Measurements from ENCODE around the gene QPCTL.

The QPCTL gene

DNA sequence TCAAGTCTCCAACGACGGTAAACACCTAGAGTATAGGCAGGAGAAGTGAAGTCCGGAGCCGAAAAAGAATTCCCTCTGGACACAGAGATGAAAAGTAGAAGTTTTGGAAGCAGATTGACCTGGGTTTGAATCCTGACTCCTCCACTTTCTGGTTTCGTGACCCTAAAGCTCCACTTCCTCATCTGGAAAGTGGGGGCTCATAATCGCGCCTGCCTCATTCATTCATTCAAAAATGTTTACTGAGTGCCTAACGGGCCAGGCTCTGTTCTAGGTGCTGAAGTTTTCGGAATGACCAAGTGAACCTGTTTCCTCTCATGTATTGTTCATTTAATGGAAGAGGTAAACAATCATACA lies 46.1 kb upstream of the QPCTL start:
- no peaks in the 10 kb centered on the region for H3K36me3 ChIP-seq (ENCODE audit: insufficient read depth, insufficient read length, low read length)
- no peak overlapping the region for H3K4me3 ChIP-seq (ENCODE audit: insufficient read length, low read depth)
- peaks cover 10% of the 10 kb centered on the region for H3K4me1 ChIP-seq (ENCODE audit: insufficient read depth, insufficient read length)
- H3K9me3 ChIP-seq (ENCODE audit: insufficient read depth, low read length), result 0 out of 2 replicates have a peak, but pooled peaks cover 4% of the 10 kb centered on the region
- H3K9ac ChIP-seq (ENCODE audit: insufficient read length, low read depth), result no peak overlapping the region
- DNase-seq (ENCODE audit: low read depth, low spot score), result no peak
- no peaks in the 10 kb centered on the region for H3K27me3 ChIP-seq (ENCODE audit: insufficient read depth, insufficient read length)
- TF ChIP-seq SUZ12 (IDR thresholded peaks at IDR 0.05; ENCODE audit: extremely low read depth, insufficient read depth, insufficient read length), result no peak
- no peak for TF ChIP-seq YY1 (IDR thresholded peaks at IDR 0.05; ENCODE audit: insufficient read depth, insufficient read length)
- TF ChIP-seq ZNF274 (IDR thresholded peaks at IDR 0.05; ENCODE audit: low read depth, low read length), result no peak

DNA sequence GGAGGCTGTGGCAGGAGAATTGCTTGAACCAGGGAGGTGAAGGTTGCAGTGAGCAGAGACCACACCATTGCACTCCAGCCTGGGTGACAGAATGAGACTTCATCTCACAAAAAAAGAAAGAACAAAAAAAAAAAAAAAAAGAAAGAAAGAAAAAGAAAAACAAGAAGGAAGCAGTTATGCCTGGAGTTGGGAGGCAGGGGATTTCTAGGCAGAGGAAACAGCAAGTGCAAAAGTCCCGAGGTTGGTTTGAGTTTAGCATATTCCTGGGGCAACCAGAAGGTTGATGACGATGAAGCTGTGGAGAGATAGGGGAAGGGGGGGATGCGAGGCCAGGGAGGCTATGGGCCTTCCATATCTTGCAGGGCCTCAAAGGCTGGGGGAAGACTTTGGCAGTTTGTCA lies 41.7 kb upstream of the QPCTL start:
- no peak for DNase-seq (ENCODE audit: low read depth, low spot score)
- TF ChIP-seq YY1 (IDR thresholded peaks at IDR 0.05; ENCODE audit: insufficient read depth, insufficient read length), result no peak
- TF ChIP-seq SUZ12 (IDR thresholded peaks at IDR 0.05; ENCODE audit: extremely low read depth, insufficient read depth, insufficient read length), result no peak
- no peak for TF ChIP-seq ZNF274 (IDR thresholded peaks at IDR 0.05; ENCODE audit: low read depth, low read length)

DNA sequence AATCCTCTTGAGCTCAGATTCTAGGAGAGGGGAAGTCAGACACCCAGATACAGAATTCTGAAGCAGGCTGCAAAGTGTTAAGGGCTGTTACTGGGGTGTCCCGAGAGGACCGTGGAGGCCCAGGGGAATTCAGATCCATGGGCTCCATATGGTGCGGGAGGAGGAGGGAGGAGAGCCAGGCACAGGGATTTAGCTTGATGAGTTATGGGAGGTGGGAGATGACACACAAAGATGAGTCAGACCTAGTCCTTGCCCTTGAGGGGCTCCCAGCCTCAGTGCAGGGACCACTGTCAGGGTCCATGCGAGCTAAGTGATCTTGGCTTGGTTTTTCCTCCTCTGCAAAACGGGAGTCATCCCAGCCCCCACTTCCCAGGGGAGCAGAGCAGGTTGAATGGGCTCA lies 38.8 kb upstream of the QPCTL start:
- no peaks in the 10 kb centered on the region for H3K9me3 ChIP-seq (ENCODE audit: insufficient read depth, low read length)
- no peaks in the 10 kb centered on the region for H3K27me3 ChIP-seq (ENCODE audit: insufficient read depth, insufficient read length)
- peaks cover 8% of the 10 kb centered on the region for H3K4me1 ChIP-seq (ENCODE audit: insufficient read depth, insufficient read length)
- no peak overlapping the region for H3K9ac ChIP-seq (ENCODE audit: insufficient read length, low read depth)
- TF ChIP-seq ZNF274 (IDR thresholded peaks at IDR 0.05; ENCODE audit: low read depth, low read length), result no peak
- no peak for TF ChIP-seq YY1 (IDR thresholded peaks at IDR 0.05; ENCODE audit: insufficient read depth, insufficient read length)
- TF ChIP-seq SUZ12 (IDR thresholded peaks at IDR 0.05; ENCODE audit: extremely low read depth, insufficient read depth, insufficient read length), result no peak
- H3K4me3 ChIP-seq (ENCODE audit: insufficient read length, low read depth), result no peak overlapping the region
- no peaks in the 10 kb centered on the region for H3K36me3 ChIP-seq (ENCODE audit: insufficient read depth, insufficient read length, low read length)
- no peak for DNase-seq (ENCODE audit: low read depth, low spot score)

More for the DNA sequence above, 41.7 kb upstream of the QPCTL start:
- no peak overlapping the region for H3K9ac ChIP-seq (ENCODE audit: insufficient read length, low read depth)
- H3K36me3 ChIP-seq (ENCODE audit: insufficient read depth, insufficient read length, low read length), result no peaks in the 10 kb centered on the region
- no peak overlapping the region for H3K4me3 ChIP-seq (ENCODE audit: insufficient read length, low read depth)
- H3K9me3 ChIP-seq (ENCODE audit: insufficient read depth, low read length), result 0 out of 2 replicates have a peak, but pooled peaks cover 4% of the 10 kb centered on the region
- peaks cover 5% of the 10 kb centered on the region for H3K4me1 ChIP-seq (ENCODE audit: insufficient read depth, insufficient read length)
- H3K27me3 ChIP-seq (ENCODE audit: insufficient read depth, insufficient read length), result no peaks in the 10 kb centered on the region

DNA sequence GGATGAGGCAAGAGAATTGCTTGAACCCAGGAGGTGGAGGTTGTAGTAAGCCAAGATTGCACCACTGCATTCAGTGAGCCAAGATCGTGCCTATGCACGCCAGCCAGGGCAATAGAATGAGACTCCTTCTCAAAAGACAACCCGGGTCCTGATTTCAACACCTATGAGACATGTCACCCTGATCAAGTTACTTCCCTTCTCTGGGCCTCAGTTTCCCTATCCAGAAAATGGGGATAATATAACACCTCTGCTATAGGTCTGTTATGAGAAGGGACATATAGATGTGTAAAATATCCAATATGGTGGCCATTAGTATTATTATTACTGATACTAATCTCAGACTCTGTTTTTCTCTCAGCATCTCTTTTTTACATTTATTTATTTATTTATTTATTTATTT lies 37.4 kb upstream of the QPCTL start:
- peaks cover 8% of the 10 kb centered on the region for H3K4me1 ChIP-seq (ENCODE audit: insufficient read depth, insufficient read length)

DNA sequence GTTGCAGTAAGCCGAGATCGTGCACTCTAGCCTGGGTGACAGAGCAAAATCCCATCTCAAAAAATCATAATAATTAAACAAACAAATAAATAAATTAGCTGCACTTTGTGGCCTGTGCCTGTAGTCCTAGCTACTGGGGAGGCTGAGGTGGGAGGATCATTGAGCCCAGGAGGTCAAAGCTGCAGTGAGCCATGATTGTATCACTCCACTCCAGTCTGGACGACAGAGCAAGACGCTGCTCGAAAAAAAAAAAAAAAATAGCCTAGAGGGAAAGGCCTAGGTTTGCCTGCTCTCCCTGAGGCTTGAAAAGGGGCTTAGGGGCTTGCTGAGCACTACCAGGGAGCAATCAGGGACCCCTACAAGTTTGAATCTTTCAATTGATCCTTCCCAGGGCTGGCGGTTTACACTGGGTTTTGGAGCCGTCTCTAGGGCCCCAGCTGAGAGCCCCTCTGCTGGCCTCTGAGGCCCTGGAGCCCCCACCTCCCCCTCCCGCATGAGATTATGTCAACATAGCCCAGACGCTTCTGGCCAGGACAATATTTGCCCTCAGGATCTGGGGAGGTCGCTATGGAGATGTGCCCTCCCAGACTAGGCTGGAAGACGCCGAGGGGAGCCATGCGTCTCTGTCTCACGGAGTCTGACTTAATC lies 34.8 kb upstream of the QPCTL start:
- H3K4me1 ChIP-seq (ENCODE audit: insufficient read depth, insufficient read length), result peaks cover 11% of the 10 kb centered on the region
- no peaks in the 10 kb centered on the region for H3K9me3 ChIP-seq (ENCODE audit: insufficient read depth, low read length)
- no peak overlapping the region for H3K4me3 ChIP-seq (ENCODE audit: insufficient read length, low read depth)
- TF ChIP-seq YY1 (IDR thresholded peaks at IDR 0.05; ENCODE audit: insufficient read depth, insufficient read length), result no peak
- TF ChIP-seq ZNF274 (IDR thresholded peaks at IDR 0.05; ENCODE audit: low read depth, low read length), result no peak
- TF ChIP-seq SUZ12 (IDR thresholded peaks at IDR 0.05; ENCODE audit: extremely low read depth, insufficient read depth, insufficient read length), result no peak
- H3K27me3 ChIP-seq (ENCODE audit: insufficient read depth, insufficient read length), result no peaks in the 10 kb centered on the region
- no peak for DNase-seq (ENCODE audit: low read depth, low spot score)
- H3K9ac ChIP-seq (ENCODE audit: insufficient read length, low read depth), result no peak overlapping the region
- H3K36me3 ChIP-seq (ENCODE audit: insufficient read depth, insufficient read length, low read length), result no peaks in the 10 kb centered on the region

More for the DNA sequence above, 37.4 kb upstream of the QPCTL start:
- H3K36me3 ChIP-seq (ENCODE audit: insufficient read depth, insufficient read length, low read length), result no peaks in the 10 kb centered on the region
- no peak for DNase-seq (ENCODE audit: low read depth, low spot score)
- TF ChIP-seq YY1 (IDR thresholded peaks at IDR 0.05; ENCODE audit: insufficient read depth, insufficient read length) (no peak), SUZ12 (IDR thresholded peaks at IDR 0.05; ENCODE audit: extremely low read depth, insufficient read depth, insufficient read length) (no peak), ZNF274 (IDR thresholded peaks at IDR 0.05; ENCODE audit: low read depth, low read length) (no peak)
- no peaks in the 10 kb centered on the region for H3K27me3 ChIP-seq (ENCODE audit: insufficient read depth, insufficient read length)
- H3K9me3 ChIP-seq (ENCODE audit: insufficient read depth, low read length), result no peaks in the 10 kb centered on the region
- H3K9ac ChIP-seq (ENCODE audit: insufficient read length, low read depth), result no peak overlapping the region
- H3K4me3 ChIP-seq (ENCODE audit: insufficient read length, low read depth), result no peak overlapping the region

DNA sequence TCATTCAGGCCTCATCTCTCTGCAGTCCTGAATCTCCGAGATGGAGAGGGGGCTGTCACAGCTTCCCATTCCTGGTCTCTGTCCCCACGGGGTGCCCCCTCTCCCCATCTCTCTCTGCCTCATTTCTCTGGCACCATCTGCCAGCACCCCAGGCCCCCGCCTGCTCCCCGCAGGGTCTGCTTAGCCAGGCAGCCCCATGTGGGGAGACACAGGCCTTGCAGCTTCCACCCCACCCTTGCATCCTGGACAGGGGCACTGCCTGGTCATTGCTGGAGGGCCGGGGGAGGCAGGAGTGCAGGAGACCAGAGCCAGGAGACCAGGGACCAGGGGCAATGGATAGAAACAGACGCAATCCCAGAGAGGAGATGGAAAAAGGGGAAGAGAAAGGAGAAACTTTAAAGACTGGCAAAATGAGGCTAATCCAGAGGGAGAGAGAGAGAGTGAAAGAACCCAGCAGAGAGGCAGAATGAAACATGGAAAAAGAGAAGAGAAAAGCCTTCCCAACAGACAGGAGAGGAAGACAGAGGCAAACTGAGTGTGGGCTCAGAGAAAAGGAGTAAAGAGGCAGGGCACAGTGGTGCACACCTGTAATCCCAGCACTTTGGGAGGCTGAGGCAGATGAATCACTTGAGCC lies 33.3 kb upstream of the QPCTL start:
- peaks cover 9% of the 10 kb centered on the region for H3K4me1 ChIP-seq (ENCODE audit: insufficient read depth, insufficient read length)
- H3K36me3 ChIP-seq (ENCODE audit: insufficient read depth, insufficient read length, low read length), result no peaks in the 10 kb centered on the region
- TF ChIP-seq SUZ12 (IDR thresholded peaks at IDR 0.05; ENCODE audit: extremely low read depth, insufficient read depth, insufficient read length) (no peak), YY1 (IDR thresholded peaks at IDR 0.05; ENCODE audit: insufficient read depth, insufficient read length) (no peak), ZNF274 (IDR thresholded peaks at IDR 0.05; ENCODE audit: low read depth, low read length) (no peak)
- no peaks in the 10 kb centered on the region for H3K27me3 ChIP-seq (ENCODE audit: insufficient read depth, insufficient read length)
- DNase-seq (ENCODE audit: low read depth, low spot score), result no peak
- H3K9ac ChIP-seq (ENCODE audit: insufficient read length, low read depth), result no peak overlapping the region
- H3K9me3 ChIP-seq (ENCODE audit: insufficient read depth, low read length), result no peaks in the 10 kb centered on the region
- no peak overlapping the region for H3K4me3 ChIP-seq (ENCODE audit: insufficient read length, low read depth)

DNA sequence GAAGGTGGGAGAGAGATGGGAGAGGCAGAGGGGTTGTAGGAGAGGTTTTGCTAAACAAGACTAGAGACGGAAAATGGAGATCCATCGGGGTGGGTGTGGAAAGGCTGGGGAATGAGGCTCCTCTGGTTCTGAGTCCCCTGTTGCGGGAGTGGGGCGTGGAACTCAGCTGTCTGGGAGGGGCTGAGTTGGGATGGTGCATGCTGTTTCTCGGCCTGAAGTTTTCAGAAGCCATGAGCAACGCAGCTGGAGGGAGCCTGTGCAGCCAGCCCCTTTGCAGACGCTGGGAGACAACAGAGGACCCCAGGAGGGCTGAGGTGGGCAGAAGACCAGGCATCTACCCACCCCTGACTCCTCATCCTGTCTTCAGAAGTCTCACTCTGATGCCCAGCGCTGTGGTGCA lies 31.8 kb upstream of the QPCTL start:
- Histone ChIP-seq H3K4me1 (ENCODE audit: insufficient read depth, insufficient read length) (peaks cover 7% of the 10 kb centered on the region), H3K9me3 (ENCODE audit: insufficient read depth, low read length) (no peaks in the 10 kb centered on the region), H3K36me3 (ENCODE audit: insufficient read depth, insufficient read length, low read length) (no peaks in the 10 kb centered on the region), H3K27me3 (ENCODE audit: insufficient read depth, insufficient read length) (no peaks in the 10 kb centered on the region), H3K9ac (ENCODE audit: insufficient read length, low read depth) (peak overlapping the region; percentile 21), H3K4me3 (ENCODE audit: insufficient read length, low read depth) (no peak overlapping the region)
- TF ChIP-seq YY1 (IDR thresholded peaks at IDR 0.05; ENCODE audit: insufficient read depth, insufficient read length) (no peak), ZNF274 (IDR thresholded peaks at IDR 0.05; ENCODE audit: low read depth, low read length) (no peak), SUZ12 (IDR thresholded peaks at IDR 0.05; ENCODE audit: extremely low read depth, insufficient read depth, insufficient read length) (no peak)
- no peak for DNase-seq (ENCODE audit: low read depth, low spot score)
